Ovary (tissue), 9 donors: Measurements from ENCODE around the gene ABLIM2. TPM values are rescaled to one million over a fixed set of nuclear protein-coding genes. Genes with fewer than 3 reads are reported as not detected.

Experiments
- DNase-seq, 5 donors: peaks; one replicate each; pipeline ENCODE4 v3.0.0-alpha.2; 2019 to 2020
- H3K27ac ChIP-seq, 2 donors: fragments of 200-600 bp; one replicate each; pipeline versions ENCODE4 v1.5.1 to v1.8.0; 2019 to 2022
- H3K27me3 ChIP-seq: fragments of 200-600 bp; one replicate; pipeline ENCODE4 v1.8.0; 2022
- H3K36me3 ChIP-seq: fragments of 200-600 bp; sonication (generic); one replicate; pipeline ENCODE4 v1.5.1; 2019
- H3K4me1 ChIP-seq: one replicate; pipeline ENCODE4 v1.8.1; 2013; ENCODE audit warnings: mild to moderate bottlenecking, moderate library complexity; ENCODE audit not compliant: insufficient read depth
- H3K4me3 ChIP-seq: fragments of 200-600 bp; sonication (generic); one replicate; pipeline ENCODE4 v1.5.1; 2017
- H3K9me3 ChIP-seq, 2 donors: fragments of 200-600 bp in 1 of 2; sonication (generic) in 1 of 2; one replicate each; pipeline versions ENCODE4 v1.5.1 to v1.8.1; 2013 to 2019; ENCODE audit warnings: mild to moderate bottlenecking in 1 of 2, moderate library complexity in 1 of 2
- CTCF ChIP-seq, 3 donors: fragments of 450-650 bp in 2 of 3; fragments of 200-600 bp in 1 of 3; IDR thresholded peaks; one replicate each; pipeline versions ENCODE4 v1.5.1 to v1.8.0; 2016 to 2022; ENCODE audit warnings: antibody characterized with exemption in 3 of 3, mild to moderate bottlenecking in 1 of 3
- EP300 ChIP-seq: sonication (generic); formaldehyde crosslinking; IDR thresholded peaks from one replicate; pipeline ENCODE4 v1.6.1; 2017; ENCODE audit warnings: antibody characterized with exemption
- POLR2A ChIP-seq: fragments of 450-650 bp; IDR thresholded peaks from one replicate; pipeline ENCODE4 v1.6.1; 2017; ENCODE audit warnings: antibody characterized with exemption, mild to moderate bottlenecking, moderate library complexity
- WGBS, 3 donors: extraction: QIAGEN DNeasy Blood & Tissue Kit in 1 of 3; methylation state at CpG; one replicate each; pipeline versions ENCODE4 v1.1.5 to v1.1.7; 2013 to 2017; 5-methylcytosine and 5-hydroxymethylcytosine counted together
- intact Hi-C, 4 donors: fragments of 100-400 bp; cut with DNase I; formaldehyde crosslinking; loops; one replicate each; pipeline versions ENCODE4 v1.11.0 to v1.15.1; 2022 to 2023
- polyA plus RNA-seq, 2 donors: library from polyadenylated mRNA; stranded (reverse); fragments of 200-250 nt in 1 of 2; fragments of 350-450 nt in 1 of 2; fragmentation: Illumina TruSeq in 1 of 2; extraction: RNeasy Lipid Tissue Mini Kit (QIAGEN cat#74804) in 1 of 2; gene quantifications; one replicate each; pipeline ENCODE4 v1.2.3, GENCODE V29; 2013 to 2014
- total RNA-seq, 7 donors: library from RNA; depleted of rRNA in 2 of 7; stranded (reverse); fragments of >200 nt in 2 of 7; fragmentation: NEBNext Ultra II Directional in 3 of 7; extraction: Animal tissue kit (Norgen Biotek cat#: 25700) in 3 of 7; gene quantifications; one replicate each; pipeline versions ENCODE4 v1.1.0 to v1.2.4, GENCODE V29; 2016 to 2023
- donor health status: DM: no; HTN: no; CAD: no; lungs with moderate emphysema.
- donor health status: DM: no; HTN: no; CAD: no.
- donor health status: Bipolar disorder and iron deficiency.
- donor health status: DM: yes; HTN: yes; CAD: no.
- donor health status: DM: no; HTN: no; CAD: no.
- donor health status: DM: yes; HTN: yes; CAD: no.

ABLIM2 gene
- total and polyA plus RNA-seq, 9 donors = 0.81 to 7.9 (median 2.1) TPM

GRCh38 chr4:8021796-8022195, 136.8 kb downstream of the ABLIM2 start:
- no peak for DNase-seq
- intact Hi-C loops = no loop called here

DNA sequence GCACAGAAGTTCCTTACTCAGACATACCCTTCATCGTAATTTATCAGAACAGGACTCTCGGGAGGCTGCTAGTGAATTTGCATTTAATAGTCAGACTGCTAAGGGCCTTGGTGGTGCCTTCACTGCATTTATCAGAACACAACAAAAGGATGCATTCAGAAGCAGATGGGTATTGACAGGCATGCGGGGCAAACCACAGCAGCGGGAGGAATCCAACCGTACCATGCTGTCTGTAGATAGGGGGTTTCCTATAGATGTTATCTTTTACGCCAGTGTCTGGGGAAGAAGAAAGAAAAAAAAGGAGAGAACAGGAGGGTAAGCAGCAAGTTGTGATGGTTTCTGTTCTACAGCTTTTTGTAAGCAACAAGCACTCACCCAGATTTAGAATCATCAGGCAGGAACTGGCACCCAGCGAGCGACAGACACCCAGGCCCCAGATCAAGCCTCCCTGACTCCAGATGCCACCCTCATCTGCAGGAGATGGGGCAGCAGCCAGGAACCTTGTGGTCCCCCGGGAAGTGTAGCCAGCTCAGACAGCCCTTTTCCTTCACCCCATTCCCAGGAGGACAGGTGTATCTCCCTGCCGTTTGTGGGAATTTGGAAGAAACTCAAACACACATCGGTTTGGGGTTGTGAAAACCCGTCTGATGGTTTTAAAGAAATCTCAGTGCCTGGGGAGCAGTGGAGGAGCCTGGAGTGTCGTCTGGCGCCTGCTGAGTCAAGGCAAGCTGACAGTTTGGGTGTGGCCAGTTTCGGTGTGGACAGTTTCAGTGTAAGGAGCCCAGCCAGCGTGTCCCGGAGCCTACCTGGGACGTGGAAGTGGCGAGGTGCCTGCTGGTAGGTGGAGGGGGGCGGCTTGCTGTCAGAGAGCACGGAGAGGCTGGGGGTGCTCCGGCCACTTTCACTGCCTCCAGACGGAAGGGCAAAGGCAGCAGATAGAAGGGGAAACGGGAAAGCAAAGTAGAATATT, 138.9 kb downstream of the ABLIM2 start:
- Histone ChIP-seq H3K4me1 (no peaks in the 10 kb centered on the region), H3K36me3 (no peaks in the 10 kb centered on the region), H3K27ac (no peak overlapping the region), H3K27me3 (no peaks in the 10 kb centered on the region), H3K4me3 (no peak overlapping the region), H3K9me3 (no peaks in the 10 kb centered on the region)
- TF ChIP-seq POLR2A = no peak
- no peak for TF ChIP-seq EP300
- no peak for TF ChIP-seq CTCF (IDR thresholded peaks at IDR 0.05)
- no peak for DNase-seq
- intact Hi-C loops = no loop called here
- 84 to 87% (median 86%) methylated on average over 24 of the region's 24 CpGs for WGBS, 3 donors

More at GRCh38 chr4:8021796-8022195, 136.8 kb downstream of the ABLIM2 start:
- 70 to 80% (median 74%) methylated on average over 7 to 13 of the region's 13 CpGs for WGBS, 3 donors
- Histone ChIP-seq H3K4me1 (no peaks in the 10 kb centered on the region), H3K4me3 (no peak overlapping the region), H3K9me3 (no peaks in the 10 kb centered on the region), H3K27ac (no peak overlapping the region), H3K36me3 (no peaks in the 10 kb centered on the region), H3K27me3 (no peaks in the 10 kb centered on the region)
- no peak for TF ChIP-seq POLR2A
- TF ChIP-seq EP300 = no peak
- TF ChIP-seq CTCF (IDR thresholded peaks at IDR 0.05) = no peak

DNA sequence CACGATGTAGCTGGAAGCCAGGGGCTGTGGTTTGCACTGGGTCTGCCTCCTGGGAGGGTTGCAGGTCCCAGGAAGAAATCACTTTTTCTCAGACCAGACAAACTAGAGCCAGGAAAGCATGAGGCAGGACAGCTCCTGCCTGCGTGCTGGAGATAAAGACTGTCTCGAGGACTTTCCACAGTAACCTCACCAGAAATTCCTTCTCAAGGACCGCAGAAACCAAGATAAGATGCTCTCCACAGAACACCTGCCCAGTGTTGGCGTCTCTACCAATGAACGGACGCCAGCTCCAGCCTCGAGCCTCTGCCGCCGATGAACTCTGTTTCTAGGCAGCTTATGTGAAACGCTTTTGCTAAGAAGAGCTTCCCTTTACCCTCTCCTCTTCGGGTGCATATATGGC, 142.1 kb downstream of the ABLIM2 start:
- no peak overlapping the region for H3K27ac ChIP-seq
- no peaks in the 10 kb centered on the region for H3K9me3 ChIP-seq
- no peak overlapping the region for H3K4me3 ChIP-seq
- 8 to 28% (median 13%) methylated on average over 12 of the region's 12 CpGs for WGBS, 3 donors
- H3K36me3 ChIP-seq = no peaks in the 10 kb centered on the region
- intact Hi-C loops = no loop called here
- H3K4me1 ChIP-seq = no peaks in the 10 kb centered on the region
- H3K27me3 ChIP-seq = no peaks in the 10 kb centered on the region
- TF ChIP-seq CTCF (IDR thresholded peaks at IDR 0.05) = no peak
- TF ChIP-seq POLR2A = no peak
- no peak for TF ChIP-seq EP300
- DNase-seq = no peak

- Histone ChIP-seq H3K27me3 (no peaks in the 10 kb centered on the region), H3K9me3 (no peaks in the 10 kb centered on the region), H3K36me3 (no peaks in the 10 kb centered on the region), H3K4me3 (no peak overlapping the region), H3K27ac (no peak overlapping the region), H3K4me1 (peaks cover 2% of the 10 kb centered on the region)
- intact Hi-C loops = no loop called here
- TF ChIP-seq EP300 (no peak), CTCF (IDR thresholded peaks at IDR 0.05) (no peak), POLR2A (no peak)
- WGBS, 3 donors = 7 to 21% (median 10%) methylated on average over 4 of the region's 4 CpGs
- no peak for DNase-seq
These were observed 143.1 kb downstream of the ABLIM2 start for GRCh38 chr4:8015512-8015911.
